T-cell (primary cell): Measurements from ENCODE around the gene HADHB. TPM values are rescaled to one million over a fixed set of nuclear protein-coding genes. Genes with fewer than 3 reads are reported as not detected.
A peak's percentile ranks its signal among the peaks of the same experiment; 100 is the strongest.
"Not testable (repeated sequence)": the region's sequence is repeated elsewhere in the genome, so short reads cannot be mapped to it uniquely, and the experiment has no call there.

Experiments used
- ATAC-seq, 4 experiments: fragments of 200-7000 bp in 3 of 4; fragments of 150-1000 bp in 1 of 4; cut with Tn5 transposase; replicated peaks in 1 of 4; 1 replicate in 3 of 4; 2 replicates in 1 of 4; pipeline ENCODE4 v1.10.0; 2021; ENCODE audit warnings: moderate library complexity in 3 of 4, mild to moderate bottlenecking in 2 of 4, moderate number of reproducible peaks in 1 of 4
- CTCF ChIA-PET, 2 donors: fragments of 300-600 bp; sonication (Branson Sonifier 250); formaldehyde crosslinking; loops; one replicate each; lab custom pipeline; 2022; ENCODE audit warnings: antibody characterized with exemption in 2 of 2; lab: Charles Lee
- POLR2A ChIA-PET, 2 donors: fragments of 300-600 bp; sonication (Branson Sonifier 250); formaldehyde crosslinking; loops; one replicate each; lab custom pipeline; 2022; ENCODE audit warnings: antibody characterized with exemption in 2 of 2; lab: Charles Lee
- DNase-seq, 35 experiments: peaks; one replicate each; pipeline versions ENCODE4 v3.0.0 to v3.0.0-alpha.2; 2013 to 2023
- H3K27ac ChIP-seq: one replicate; pipeline ENCODE4 v1.5.1; 2013; ENCODE audit warnings: low read length
- H3K27me3 ChIP-seq, 2 experiments: replicated peaks in 1 of 2; 1 replicate in 1 of 2; 2 replicates in 1 of 2; pipeline versions ENCODE4 v1.6.1 to v1.7.0; 2013; ENCODE audit warnings: low read length in 1 of 2, mixed read lengths in 1 of 2; ENCODE audit not compliant: control insufficient read depth in 2 of 2, insufficient read depth in 2 of 2; ENCODE audit errors: extremely low read depth in 1 of 2
- H3K36me3 ChIP-seq, 2 donors: 1 replicate in 1 of 2; 2 replicates in 1 of 2; pipeline versions ENCODE4 v1.6.1 to v1.7.0; 2013; ENCODE audit warnings: low read length in 1 of 2; ENCODE audit not compliant: control insufficient read depth in 2 of 2, insufficient read depth in 1 of 2; ENCODE audit errors: extremely low read depth in 1 of 2
- H3K4me1 ChIP-seq, 2 experiments: 1 replicate in 1 of 2; 2 replicates in 1 of 2; pipeline versions ENCODE4 v1.6.1 to v1.7.0; 2013; ENCODE audit warnings: low read length in 2 of 2, mixed read lengths in 1 of 2; ENCODE audit not compliant: insufficient read depth in 2 of 2, control insufficient read depth in 1 of 2; ENCODE audit errors: extremely low read depth in 1 of 2
- H3K4me3 ChIP-seq, 2 donors: 1 replicate in 1 of 2; 2 replicates in 1 of 2; pipeline versions ENCODE4 v1.5.1 to v1.7.0; 2013; ENCODE audit warnings: mild to moderate bottlenecking in 2 of 2, low read length in 1 of 2, moderate library complexity in 1 of 2; ENCODE audit not compliant: control insufficient read depth in 1 of 2; ENCODE audit errors: extremely low read depth in 1 of 2
- H3K9me3 ChIP-seq: 2 replicates; pipeline ENCODE4 v1.7.0; 2013
- H3K27ac Mint-ChIP-seq, 2 donors: one replicate each; pipeline ENCODE4 v1.8.0; 2020 to 2021; ENCODE audit warnings: mild to moderate bottlenecking in 2 of 2, mixed read lengths in 2 of 2
- H3K27me3 Mint-ChIP-seq, 2 donors: one replicate each; pipeline ENCODE4 v1.8.0; 2021 to 2022; ENCODE audit warnings: mixed read lengths in 2 of 2
- H3K36me3 Mint-ChIP-seq: one replicate; pipeline ENCODE4 v1.8.0; 2021; ENCODE audit warnings: mixed read lengths
- H3K4me1 Mint-ChIP-seq, 3 donors: one replicate each; pipeline ENCODE4 v1.8.0; 2020 to 2022; ENCODE audit warnings: mixed read lengths in 3 of 3, mild to moderate bottlenecking in 1 of 3
- H3K4me3 Mint-ChIP-seq, 3 donors: one replicate each; pipeline ENCODE4 v1.8.0; 2020 to 2022; ENCODE audit warnings: mild to moderate bottlenecking in 3 of 3, mixed read lengths in 3 of 3, moderate library complexity in 3 of 3
- H3K9me3 Mint-ChIP-seq, 3 donors: one replicate each; pipeline ENCODE4 v1.8.0; 2020 to 2022; ENCODE audit warnings: mixed read lengths in 3 of 3
- WGBS: methylation state at CpG from one replicate; pipeline ENCODE4 v1.1.5; 2013; ENCODE audit warnings: missing lambda C conversion rate; ENCODE audit not compliant: insufficient coverage; 5-methylcytosine and 5-hydroxymethylcytosine counted together
- total RNA-seq, 35 experiments: library from RNA in 6 of 35; stranded (reverse) in 6 of 35; fragments of 120-200 nt in 1 of 35; gene quantifications; one replicate each; pipeline versions ENCODE4 v1.2.1 to v1.2.4 and lab custom pipeline; 2013 to 2026

Gene HADHB
- total RNA-seq, 5 donors from 2014 or later (not counting 1 experiment from before 2014, with no cell fraction given) = 44.4 to 62.9 (median 54.3) TPM

DNA sequence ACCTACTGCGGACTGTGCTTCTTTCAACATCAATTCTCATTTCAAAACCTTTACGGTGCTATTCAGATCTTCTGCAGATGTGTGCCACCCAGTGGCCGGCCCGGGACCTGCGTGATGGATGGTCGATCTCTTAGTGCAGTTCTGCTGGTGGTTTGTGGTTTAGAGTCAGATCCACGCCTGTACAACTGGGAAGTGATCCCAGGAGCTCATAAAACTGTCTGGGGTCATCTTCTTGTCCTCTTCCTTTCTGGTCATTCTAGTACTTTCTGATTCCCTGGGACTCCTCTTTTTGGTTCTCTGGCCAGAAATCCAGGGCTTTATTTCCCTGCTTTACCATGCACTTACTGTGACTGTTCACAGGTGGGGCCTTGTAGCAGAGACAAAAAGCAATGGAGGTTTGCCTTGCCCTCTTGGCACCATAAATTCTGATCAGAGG is 85.4 kb downstream of the HADHB start:
- H3K4me1 Mint-ChIP-seq = peaks cover 6 to 10% (median 10%) of the 10 kb centered on the region in 3 donors
- no peaks in the 10 kb centered on the region for H3K9me3 Mint-ChIP-seq
- WGBS = 0% methylated on average over 3 of the region's 7 CpGs
- ATAC-seq (peak; percentile 90 to 100 (median 98)), DNase-seq (peak; percentile 54 to 86 (median 78))
- no peak overlapping the region for H3K4me3 Mint-ChIP-seq
- H3K4me1 ChIP-seq = peaks cover 0 to 6% of the 10 kb centered on the region in 2 experiments
- no peaks in the 10 kb centered on the region for H3K27me3 Mint-ChIP-seq
- H3K27ac ChIP-seq = no peak overlapping the region
- H3K27ac Mint-ChIP-seq = no peak overlapping the region
- H3K36me3 ChIP-seq = no peaks in the 10 kb centered on the region
- no peaks in the 10 kb centered on the region for H3K36me3 Mint-ChIP-seq
- no peak overlapping the region for H3K4me3 ChIP-seq
- H3K9me3 ChIP-seq = no peaks in the 10 kb centered on the region
- H3K27me3 ChIP-seq = no peaks in the 10 kb centered on the region
- CTCF ChIA-PET = interaction anchor here (0.5 to 1.9 kb wide), 4 partner anchors 17 to 379 kb away, joined by 3 to 4 read pairs (median 4); no protein-coding TSS in a partner anchor
- POLR2A ChIA-PET = no interaction called here

- ATAC-seq = no peak
- H3K27me3 Mint-ChIP-seq = no peaks in the 10 kb centered on the region
- H3K36me3 ChIP-seq = no peaks in the 10 kb centered on the region
- no peaks in the 10 kb centered on the region for H3K27me3 ChIP-seq
- no peak for DNase-seq
- WGBS = no CpG with 5 or more reads among the region's 3 CpGs
- no peaks in the 10 kb centered on the region for H3K9me3 ChIP-seq
- H3K27ac Mint-ChIP-seq = no peak overlapping the region
- POLR2A ChIA-PET = no interaction called here
- no peak overlapping the region for H3K4me3 Mint-ChIP-seq
- CTCF ChIA-PET = interaction anchor here (0.5 to 1.9 kb wide), 4 partner anchors 17 to 380 kb away, joined by 3 to 4 read pairs (median 4); no protein-coding TSS in a partner anchor
- H3K4me3 ChIP-seq = no peak overlapping the region
- no peaks in the 10 kb centered on the region for H3K36me3 Mint-ChIP-seq
- H3K4me1 ChIP-seq = peaks cover 0 to 6% of the 10 kb centered on the region in 2 experiments
- H3K27ac ChIP-seq = no peak overlapping the region
- no peaks in the 10 kb centered on the region for H3K9me3 Mint-ChIP-seq
- H3K4me1 Mint-ChIP-seq = peaks cover 6 to 10% (median 10%) of the 10 kb centered on the region in 3 donors
Measured at GRCh38 chr2:26330604-26331003, 85.9 kb downstream of the HADHB start.

GRCh38 chr2:26331321-26331720 is 86.6 kb downstream of the HADHB start:
- not testable (repeated sequence) for H3K9me3 ChIP-seq, H3K27me3 Mint-ChIP-seq, H3K9me3 Mint-ChIP-seq, DNase-seq, H3K27ac Mint-ChIP-seq, H3K4me1 ChIP-seq, H3K36me3 Mint-ChIP-seq, H3K27ac ChIP-seq, H3K36me3 ChIP-seq, H3K4me3 Mint-ChIP-seq, H3K27me3 ChIP-seq, ATAC-seq, H3K4me3 ChIP-seq
- CTCF ChIA-PET = interaction anchor here in 1 of 2 donors (0.7 to 1.9 kb wide), 4 partner anchors 243 to 1255 kb away, joined by 3 to 4 read pairs (median 4); no protein-coding TSS in a partner anchor
- POLR2A ChIA-PET = interaction anchor here (0.5 to 0.6 kb wide), 3 partner anchors 214 to 473 kb away, joined by 3 to 6 read pairs (median 3); no protein-coding TSS in a partner anchor
- 96% methylated on average over 3 of the region's 8 CpGs for whole genome bisulfite sequencing
- peaks cover 6 to 10% (median 10%) of the 10 kb centered on the region in 3 donors for H3K4me1 Mint-ChIP-seq

DNA sequence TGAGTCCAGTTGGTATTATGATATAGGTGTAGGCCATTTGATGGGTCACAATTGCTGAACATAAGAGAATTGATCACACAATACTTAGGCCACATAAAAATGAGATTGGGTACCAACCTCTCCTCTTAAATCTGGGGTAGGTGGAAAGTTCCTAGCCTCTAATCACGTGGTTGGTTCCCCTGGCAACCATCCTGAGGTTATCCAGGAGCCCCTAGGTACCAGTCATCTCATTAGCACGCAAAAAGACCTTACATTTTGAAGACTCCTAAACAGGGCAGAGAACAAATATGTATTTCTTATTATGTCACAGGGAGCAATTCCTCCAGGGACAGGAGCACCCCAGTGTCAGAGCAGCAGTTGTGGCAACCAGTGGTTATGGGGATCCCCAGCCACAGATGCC is 88.6 kb downstream of the HADHB start:
- Mint-ChIP-seq H3K27me3 (no peaks in the 10 kb centered on the region), H3K36me3 (no peaks in the 10 kb centered on the region), H3K4me1 (peaks cover 6 to 10% (median 10%) of the 10 kb centered on the region in 3 donors), H3K4me3 (no peak overlapping the region), H3K27ac (peak overlapping the region in 1 of 2 donors; percentile 11), H3K9me3 (no peaks in the 10 kb centered on the region)
- ChIA-PET CTCF (no interaction called here), POLR2A (no interaction called here)
- no peak overlapping the region for H3K27ac ChIP-seq
- H3K27me3 ChIP-seq = no peaks in the 10 kb centered on the region
- no CpG with 5 or more reads among the region's 2 CpGs for WGBS
- peaks cover 0 to 6% of the 10 kb centered on the region in 2 experiments for H3K4me1 ChIP-seq
- no peak for DNase-seq
- no peaks in the 10 kb centered on the region for H3K36me3 ChIP-seq
- no peak overlapping the region for H3K4me3 ChIP-seq
- no peak for ATAC-seq
- no peaks in the 10 kb centered on the region for H3K9me3 ChIP-seq

GRCh38 chr2:26335231-26335630 is 90.5 kb downstream of the HADHB start:
- Mint-ChIP-seq H3K27me3 (no peaks in the 10 kb centered on the region), H3K9me3 (no peaks in the 10 kb centered on the region), H3K27ac (no peak overlapping the region), H3K4me3 (no peak overlapping the region), H3K36me3 (no peaks in the 10 kb centered on the region), H3K4me1 (peaks cover under 1 to 3% (median 2%) of the 10 kb centered on the region in 3 donors)
- ChIA-PET POLR2A (interaction anchor here in 1 of 2 donors (0.7 kb wide), 1 partner anchor 432 kb away, joined by 3 read pairs; no protein-coding TSS in a partner anchor), CTCF (interaction anchor here in 1 of 2 donors (1.2 kb wide), 1 partner anchor 10 kb away, joined by 3 read pairs; the partner anchor contains the start of gene SELENOI)
- DNase-seq (no peak), ATAC-seq (no peak)
- H3K36me3 ChIP-seq = no peaks in the 10 kb centered on the region
- H3K27me3 ChIP-seq = no peaks in the 10 kb centered on the region
- no peak overlapping the region for H3K27ac ChIP-seq
- peaks cover 0 to 2% of the 10 kb centered on the region in 2 experiments for H3K4me1 ChIP-seq
- no peak overlapping the region for H3K4me3 ChIP-seq
- H3K9me3 ChIP-seq = no peaks in the 10 kb centered on the region
- WGBS = no CpG with 5 or more reads among the region's 3 CpGs

- no peak overlapping the region for H3K4me3 Mint-ChIP-seq
- CTCF ChIA-PET = interaction anchor here in 1 of 2 donors (0.7 kb wide), 1 partner anchor 120 kb away, joined by 3 read pairs; no protein-coding TSS in a partner anchor
Measured at GRCh38 chr2:26336719-26337118, 92.0 kb downstream of the HADHB start.

More at GRCh38 chr2:26336719-26337118, 92.0 kb downstream of the HADHB start:
- H3K27me3 ChIP-seq = no peaks in the 10 kb centered on the region
- DNase-seq = no peak
- no peaks in the 10 kb centered on the region for H3K9me3 Mint-ChIP-seq
- 33% methylated on average over 2 of the region's 2 CpGs for WGBS
- no peaks in the 10 kb centered on the region for H3K27me3 Mint-ChIP-seq
- peak overlapping the region in 1 of 2 donors; percentile 22 for H3K27ac Mint-ChIP-seq
- POLR2A ChIA-PET = no interaction called here
- H3K4me1 ChIP-seq = no peaks in the 10 kb centered on the region
- no peak for ATAC-seq
- H3K4me1 Mint-ChIP-seq = peaks cover 0 to 2% (median 1%) of the 10 kb centered on the region in 3 donors
- no peaks in the 10 kb centered on the region for H3K9me3 ChIP-seq
- H3K27ac ChIP-seq = no peak overlapping the region
- no peaks in the 10 kb centered on the region for H3K36me3 Mint-ChIP-seq
- H3K36me3 ChIP-seq = no peaks in the 10 kb centered on the region
- no peak overlapping the region for H3K4me3 ChIP-seq
